BLaER1 treated with 17β-estradiol and CSF1 and Interleukin-3, amounts not matched to agents 10 nM and 100 nM (cell line): ENCODE data around the gene MRPL51.
"Not testable (repeated sequence)": the region's sequence is repeated elsewhere in the genome, so short reads cannot be mapped to it uniquely, and the experiment has no call there.

Experiments
- H3K27ac ChIP-seq, 11 experiments: shearing (Covaris generic); formaldehyde crosslinking; 2 replicates each; pipeline ENCODE4 v1.8.1; 2022
- H3K27me3 ChIP-seq, 11 experiments: shearing (Covaris generic); formaldehyde crosslinking; 2 replicates each; pipeline ENCODE4 v1.8.1; 2022
- H3K36me3 ChIP-seq, 11 experiments: shearing (Covaris generic); formaldehyde crosslinking; 2 replicates each; pipeline ENCODE4 v1.8.1; 2022
- H3K4me1 ChIP-seq, 10 experiments: shearing (Covaris generic); formaldehyde crosslinking; 2 replicates each; pipeline ENCODE4 v1.8.1; 2022
- H3K4me2 ChIP-seq, 11 experiments: shearing (Covaris generic); formaldehyde crosslinking; 2 replicates each; pipeline ENCODE4 v1.8.1; 2022
- H3K4me3 ChIP-seq, 10 experiments: shearing (Covaris generic); formaldehyde crosslinking; 2 replicates each; pipeline ENCODE4 v1.8.1; 2022
- H3K9ac ChIP-seq, 11 experiments: shearing (Covaris generic); formaldehyde crosslinking; 2 replicates each; pipeline ENCODE4 v1.8.1; 2022
- H3K9me3 ChIP-seq, 11 experiments: shearing (Covaris generic); formaldehyde crosslinking; replicated peaks in 1 of 11; 2 replicates each; pipeline ENCODE4 v1.8.1; 2022
- H4K20me1 ChIP-seq, 11 experiments: shearing (Covaris generic); formaldehyde crosslinking; 2 replicates each; pipeline ENCODE4 v1.8.1; 2022
- Cebpa-rat ChIP-seq, 11 experiments: shearing (Covaris generic); IDR thresholded peaks; 2 replicates each; pipeline ENCODE4 v1.8.1; 2022

Gene MRPL51

DNA sequence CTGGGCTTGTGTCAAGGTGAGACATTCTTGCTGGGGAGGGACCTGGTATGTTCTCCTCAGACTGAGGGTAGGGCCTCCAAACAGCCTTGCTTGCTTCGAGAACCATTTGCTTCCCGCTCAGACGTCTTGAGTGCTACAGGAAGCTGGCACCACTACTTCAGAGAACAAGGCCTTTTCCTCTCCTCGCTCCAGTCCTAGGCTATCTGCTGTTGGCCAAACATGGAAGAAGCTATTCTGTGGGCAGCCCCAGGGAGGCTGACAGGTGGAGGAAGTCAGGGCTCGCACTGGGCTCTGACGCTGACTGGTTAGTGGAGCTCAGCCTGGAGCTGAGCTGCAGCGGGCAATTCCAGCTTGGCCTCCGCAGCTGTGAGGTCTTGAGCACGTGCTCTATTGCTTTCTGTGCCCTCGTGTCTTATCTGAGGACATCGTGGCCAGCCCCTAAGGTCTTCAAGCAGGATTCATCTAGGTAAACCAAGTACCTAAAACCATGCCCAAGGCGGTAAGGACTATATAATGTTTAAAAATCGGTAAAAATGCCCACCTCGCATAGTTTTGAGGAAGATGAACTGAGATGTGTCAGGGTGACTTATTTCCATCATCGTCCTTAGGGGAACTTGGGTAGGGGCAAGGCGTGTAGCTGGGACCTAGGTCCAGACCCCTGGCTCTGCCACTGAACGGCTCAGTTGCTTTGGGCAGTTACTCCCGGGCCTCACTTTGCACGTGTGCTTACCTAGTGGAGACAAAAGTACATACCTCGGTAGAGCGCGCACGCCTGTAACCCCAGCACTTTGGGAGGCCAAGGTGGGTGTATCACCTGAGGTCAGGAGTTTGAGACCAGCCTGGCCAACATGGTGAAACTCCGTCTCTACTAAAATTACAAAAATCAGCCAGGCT is 45.6 kb upstream of the MRPL51 start:
- peak overlapping the region; percentile 37 to 100 (median 98) for H3K4me2 ChIP-seq
- no peak for TF ChIP-seq Cebpa-rat (IDR thresholded peaks at IDR 0.05)
- peak overlapping the region in 10 of 11 experiments; percentile 8 to 100 (median 98); a peak in 19 of 22 replicates for H3K9ac ChIP-seq
- peak overlapping the region in 4 of 10 experiments; percentile 7 to 100 (median 24); a peak in 3 of 20 replicates for H3K4me3 ChIP-seq
- H3K4me1 ChIP-seq: peaks cover 70 to 76% (median 74%) of the 10 kb centered on the region in 10 experiments
- H3K9me3 ChIP-seq: no peaks in the 10 kb centered on the region
- peaks cover 56 to 75% (median 62%) of the 10 kb centered on the region in 11 experiments for H3K36me3 ChIP-seq
- H3K27ac ChIP-seq: peak overlapping the region in 10 of 11 experiments; percentile 3 to 100 (median 99); a peak in 19 of 22 replicates
- H3K27me3 ChIP-seq: no peaks in the 10 kb centered on the region
- H4K20me1 ChIP-seq: peaks cover 58 to 73% (median 62%) of the 10 kb centered on the region in 11 experiments

DNA sequence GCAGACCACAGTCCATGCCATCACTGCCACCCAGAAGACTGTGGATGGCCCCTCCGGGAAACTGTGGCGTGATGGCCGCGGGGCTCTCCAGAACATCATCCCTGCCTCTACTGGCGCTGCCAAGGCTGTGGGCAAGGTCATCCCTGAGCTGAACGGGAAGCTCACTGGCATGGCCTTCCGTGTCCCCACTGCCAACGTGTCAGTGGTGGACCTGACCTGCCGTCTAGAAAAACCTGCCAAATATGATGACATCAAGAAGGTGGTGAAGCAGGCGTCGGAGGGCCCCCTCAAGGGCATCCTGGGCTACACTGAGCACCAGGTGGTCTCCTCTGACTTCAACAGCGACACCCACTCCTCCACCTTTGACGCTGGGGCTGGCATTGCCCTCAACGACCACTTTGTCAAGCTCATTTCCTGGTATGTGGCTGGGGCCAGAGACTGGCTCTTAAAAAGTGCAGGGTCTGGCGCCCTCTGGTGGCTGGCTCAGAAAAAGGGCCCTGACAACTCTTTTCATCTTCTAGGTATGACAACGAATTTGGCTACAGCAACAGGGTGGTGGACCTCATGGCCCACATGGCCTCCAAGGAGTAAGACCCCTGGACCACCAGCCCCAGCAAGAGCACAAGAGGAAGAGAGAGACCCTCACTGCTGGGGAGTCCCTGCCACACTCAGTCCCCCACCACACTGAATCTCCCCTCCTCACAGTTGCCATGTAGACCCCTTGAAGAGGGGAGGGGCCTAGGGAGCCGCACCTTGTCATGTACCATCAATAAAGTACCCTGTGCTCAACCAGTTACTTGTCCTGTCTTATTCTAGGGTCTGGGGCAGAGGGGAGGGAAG is 44.7 kb upstream of the MRPL51 start:
- Histone ChIP-seq H3K4me3 (peak overlapping the region; percentile 93 to 100 (median 96); a peak in 18 of 20 replicates), H4K20me1 (peaks cover 58 to 70% (median 62%) of the 10 kb centered on the region in 11 experiments), H3K27ac (peak overlapping the region in 10 of 11 experiments; percentile 18 to 100 (median 99); a peak in 19 of 22 replicates), H3K4me1 (peaks cover 67 to 78% (median 73%) of the 10 kb centered on the region in 10 experiments), H3K4me2 (peak overlapping the region; percentile 95 to 100 (median 99)), H3K9ac (peak overlapping the region in 10 of 11 experiments; percentile 93 to 100 (median 99); a peak in 20 of 22 replicates), H3K36me3 (peaks cover 52 to 68% (median 56%) of the 10 kb centered on the region in 11 experiments)
- not testable (repeated sequence) for H3K27me3 ChIP-seq, H3K9me3 ChIP-seq

GRCh38 chr12:6536894-6537579 is 44.0 kb upstream of the MRPL51 start:
- Histone ChIP-seq H4K20me1 (peaks cover 58 to 70% (median 63%) of the 10 kb centered on the region in 11 experiments), H3K27me3 (no peaks in the 10 kb centered on the region), H3K4me3 (peak overlapping the region; percentile 93 to 100 (median 96)), H3K27ac (peak overlapping the region in 9 of 11 experiments; percentile 95 to 100 (median 99); a peak in 18 of 22 replicates), H3K36me3 (peaks cover 48 to 64% (median 53%) of the 10 kb centered on the region in 11 experiments), H3K4me1 (peaks cover 65 to 78% (median 73%) of the 10 kb centered on the region in 10 experiments), H3K9me3 (no peaks in the 10 kb centered on the region), H3K4me2 (peak overlapping the region; percentile 95 to 100 (median 99)), H3K9ac (peak overlapping the region; percentile 92 to 100 (median 99); a peak in 19 of 22 replicates)
- TF ChIP-seq Cebpa-rat (IDR thresholded peaks at IDR 0.05): no peak

- no peak for TF ChIP-seq Cebpa-rat (IDR thresholded peaks at IDR 0.05)
- peak overlapping the region; percentile 92 to 100 (median 99) for H3K9ac ChIP-seq
- peaks cover 48 to 64% (median 51%) of the 10 kb centered on the region in 11 experiments for H3K36me3 ChIP-seq
- no peaks in the 10 kb centered on the region for H3K9me3 ChIP-seq
- H3K27ac ChIP-seq: peak overlapping the region in 10 of 11 experiments; percentile 90 to 100 (median 99); a peak in 20 of 22 replicates
- peaks cover 65 to 78% (median 73%) of the 10 kb centered on the region in 10 experiments for H3K4me1 ChIP-seq
- H3K4me2 ChIP-seq: peak overlapping the region; percentile 95 to 100 (median 99)
- peaks cover 58 to 70% (median 63%) of the 10 kb centered on the region in 11 experiments for H4K20me1 ChIP-seq
- no peaks in the 10 kb centered on the region for H3K27me3 ChIP-seq
- H3K4me3 ChIP-seq: peak overlapping the region; percentile 93 to 100 (median 96)
These were observed 43.1 kb upstream of the MRPL51 start for GRCh38 chr12:6535960-6536847.

- Histone ChIP-seq H3K36me3 (peaks cover 53 to 68% (median 56%) of the 10 kb centered on the region in 11 experiments), H3K27ac (peak overlapping the region; percentile 44 to 100 (median 99); a peak in 21 of 22 replicates), H3K4me1 (peaks cover 63 to 78% (median 72%) of the 10 kb centered on the region in 10 experiments), H3K9me3 (no peaks in the 10 kb centered on the region), H3K27me3 (no peaks in the 10 kb centered on the region), H3K9ac (peak overlapping the region; percentile 92 to 100 (median 99)), H3K4me2 (peak overlapping the region; percentile 95 to 100 (median 99)), H3K4me3 (peak overlapping the region; percentile 93 to 100 (median 96)), H4K20me1 (peaks cover 58 to 76% (median 61%) of the 10 kb centered on the region in 11 experiments)
- TF ChIP-seq Cebpa-rat (IDR thresholded peaks at IDR 0.05): no peak
These were observed 42.6 kb upstream of the MRPL51 start for GRCh38 chr12:6535697-6535946.

- H3K36me3 ChIP-seq: peaks cover 57 to 73% (median 61%) of the 10 kb centered on the region in 11 experiments
- peak in 9 of 11 experiments; percentile 51 to 92 (median 78); a peak in 16 of 22 replicates for TF ChIP-seq Cebpa-rat (IDR thresholded peaks at IDR 0.05)
- H3K27me3 ChIP-seq: no peaks in the 10 kb centered on the region
- peaks cover 58 to 74% (median 69%) of the 10 kb centered on the region in 10 experiments for H3K4me1 ChIP-seq
- H3K9me3 ChIP-seq: no peaks in the 10 kb centered on the region
- H3K9ac ChIP-seq: peak overlapping the region; percentile 92 to 100 (median 99)
- H3K4me3 ChIP-seq: peak overlapping the region; percentile 93 to 100 (median 96)
- H4K20me1 ChIP-seq: peaks cover 56 to 74% (median 57%) of the 10 kb centered on the region in 11 experiments
- peak overlapping the region; percentile 75 to 100 (median 99) for H3K27ac ChIP-seq
- H3K4me2 ChIP-seq: peak overlapping the region; percentile 95 to 100 (median 99)
These were observed 42.1 kb upstream of the MRPL51 start for GRCh38 chr12:6534945-6535696.

DNA sequence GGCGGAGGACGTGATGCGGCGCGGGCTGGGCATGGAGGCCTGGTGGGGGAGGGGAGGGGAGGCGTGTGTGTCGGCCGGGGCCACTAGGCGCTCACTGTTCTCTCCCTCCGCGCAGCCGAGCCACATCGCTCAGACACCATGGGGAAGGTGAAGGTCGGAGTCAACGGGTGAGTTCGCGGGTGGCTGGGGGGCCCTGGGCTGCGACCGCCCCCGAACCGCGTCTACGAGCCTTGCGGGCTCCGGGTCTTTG is 41.6 kb upstream of the MRPL51 start:
- Histone ChIP-seq H4K20me1 (peaks cover 51 to 69% (median 52%) of the 10 kb centered on the region in 11 experiments), H3K9me3 (no peaks in the 10 kb centered on the region), H3K27ac (peak overlapping the region; percentile 75 to 100 (median 99)), H3K4me1 (peaks cover 53 to 69% (median 64%) of the 10 kb centered on the region in 10 experiments), H3K9ac (peak overlapping the region; percentile 92 to 100 (median 99)), H3K4me3 (peak overlapping the region; percentile 93 to 100 (median 96)), H3K27me3 (no peaks in the 10 kb centered on the region), H3K36me3 (peaks cover 57 to 74% (median 65%) of the 10 kb centered on the region in 11 experiments), H3K4me2 (peak overlapping the region; percentile 95 to 100 (median 99); a peak in 16 of 22 replicates)
- no peak for TF ChIP-seq Cebpa-rat (IDR thresholded peaks at IDR 0.05)
